Measurements from ENCODE around the gene ARF3. TPM values are rescaled to one million over a fixed set of nuclear protein-coding genes. Genes with fewer than 3 reads are reported as not detected.

Gene ARF3
- total and polyA plus RNA-seq, 9 of the 15 experiments (the other 6 are each of a cell fraction or from before 2014, with no cell fraction given) = 5.9 to 170 (median 64.4) TPM

DNA sequence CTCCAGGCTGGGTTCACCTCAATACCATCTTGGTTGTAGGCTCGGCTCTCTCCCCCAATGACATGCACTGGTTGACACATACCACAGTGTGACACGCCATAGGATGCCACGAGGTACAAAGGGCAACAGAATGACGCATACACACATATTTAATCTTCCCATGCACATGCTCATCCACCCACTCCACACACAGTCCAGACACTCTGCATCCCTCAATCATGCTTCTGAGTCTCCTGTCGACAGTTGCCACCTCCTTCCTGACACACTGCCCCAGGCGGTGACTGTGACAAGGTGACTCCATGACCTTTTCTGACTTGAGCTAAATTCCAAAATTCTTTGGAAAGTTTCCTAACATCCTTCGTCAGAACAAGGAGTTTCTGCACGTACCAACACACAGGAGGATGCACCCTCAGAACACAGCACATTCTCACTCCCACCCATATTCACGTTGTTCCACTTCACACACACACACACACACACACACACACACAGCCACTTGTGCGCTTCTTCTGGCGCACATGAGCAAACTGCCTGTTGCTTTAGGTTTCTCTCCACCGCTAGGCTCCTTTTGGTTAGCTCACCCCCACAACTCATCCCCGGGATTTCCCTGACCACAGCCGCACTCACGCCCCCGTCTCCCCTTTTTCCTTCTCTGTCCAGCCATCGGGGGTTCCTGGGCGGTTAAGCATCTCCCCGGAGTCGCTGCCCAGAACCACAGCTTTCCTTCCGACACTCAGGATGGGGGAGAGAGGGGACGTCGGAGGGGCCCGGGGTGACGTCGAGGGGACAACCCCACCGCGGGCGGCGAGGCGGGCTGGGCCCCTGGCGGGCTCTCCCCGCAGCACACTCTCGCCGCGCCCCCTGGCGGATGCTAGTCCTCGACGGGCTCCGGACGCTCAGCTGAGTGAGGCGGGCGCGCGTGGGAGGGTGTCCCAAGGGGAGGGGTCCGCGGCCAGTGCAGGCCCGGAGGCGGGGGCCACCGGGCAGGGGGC lies 20.3 kb upstream of the ARF3 start (continued):
- no peak for TF ChIP-seq EP300 (IDR thresholded peaks at IDR 0.05; ENCODE audit: low read length)
- TF ChIP-seq, protein P1, sequence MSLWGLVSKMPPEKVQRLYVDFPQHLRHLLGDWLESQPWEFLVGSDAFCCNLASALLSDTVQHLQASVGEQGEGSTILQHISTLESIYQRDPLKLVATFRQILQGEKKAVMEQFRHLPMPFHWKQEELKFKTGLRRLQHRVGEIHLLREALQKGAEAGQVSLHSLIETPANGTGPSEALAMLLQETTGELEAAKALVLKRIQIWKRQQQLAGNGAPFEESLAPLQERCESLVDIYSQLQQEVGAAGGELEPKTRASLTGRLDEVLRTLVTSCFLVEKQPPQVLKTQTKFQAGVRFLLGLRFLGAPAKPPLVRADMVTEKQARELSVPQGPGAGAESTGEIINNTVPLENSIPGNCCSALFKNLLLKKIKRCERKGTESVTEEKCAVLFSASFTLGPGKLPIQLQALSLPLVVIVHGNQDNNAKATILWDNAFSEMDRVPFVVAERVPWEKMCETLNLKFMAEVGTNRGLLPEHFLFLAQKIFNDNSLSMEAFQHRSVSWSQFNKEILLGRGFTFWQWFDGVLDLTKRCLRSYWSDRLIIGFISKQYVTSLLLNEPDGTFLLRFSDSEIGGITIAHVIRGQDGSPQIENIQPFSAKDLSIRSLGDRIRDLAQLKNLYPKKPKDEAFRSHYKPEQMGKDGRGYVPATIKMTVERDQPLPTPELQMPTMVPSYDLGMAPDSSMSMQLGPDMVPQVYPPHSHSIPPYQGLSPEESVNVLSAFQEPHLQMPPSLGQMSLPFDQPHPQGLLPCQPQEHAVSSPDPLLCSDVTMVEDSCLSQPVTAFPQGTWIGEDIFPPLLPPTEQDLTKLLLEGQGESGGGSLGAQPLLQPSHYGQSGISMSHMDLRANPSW (CRISPR knock-in tag; IDR thresholded peaks at IDR 0.05) = no peak
- no peak for TF ChIP-seq SNIP1 (IDR thresholded peaks at IDR 0.05; ENCODE audit: low read depth)
- TF ChIP-seq ZNF785 (CRISPR knock-in tag; IDR thresholded peaks at IDR 0.05) = no peak
- no peak for TF ChIP-seq NFE2 (IDR thresholded peaks at IDR 0.05; ENCODE audit: low read depth)
- TF ChIP-seq KLF1 (tag; IDR thresholded peaks at IDR 0.05) = no peak
- no peak for TF ChIP-seq ZNF347 (CRISPR knock-in tag; IDR thresholded peaks at IDR 0.05; ENCODE audit: low read depth)
- peak; percentile 57 for TF ChIP-seq ZFX (CRISPR knock-in tag; IDR thresholded peaks at IDR 0.05)
- no peak for TF ChIP-seq BACH1 (tag; IDR thresholded peaks at IDR 0.05)
- TF ChIP-seq CXXC5 (CRISPR knock-in tag; IDR thresholded peaks at IDR 0.05) = peak; percentile 44; the same call in 1 of the 2 replicates
- no peak for TF ChIP-seq PURB (CRISPR knock-in tag; IDR thresholded peaks at IDR 0.05; ENCODE audit: low read depth)
- no peak for TF ChIP-seq HNRNPL (IDR thresholded peaks at IDR 0.05; ENCODE audit: low read depth, low read length)
- TF ChIP-seq, protein P2, sequence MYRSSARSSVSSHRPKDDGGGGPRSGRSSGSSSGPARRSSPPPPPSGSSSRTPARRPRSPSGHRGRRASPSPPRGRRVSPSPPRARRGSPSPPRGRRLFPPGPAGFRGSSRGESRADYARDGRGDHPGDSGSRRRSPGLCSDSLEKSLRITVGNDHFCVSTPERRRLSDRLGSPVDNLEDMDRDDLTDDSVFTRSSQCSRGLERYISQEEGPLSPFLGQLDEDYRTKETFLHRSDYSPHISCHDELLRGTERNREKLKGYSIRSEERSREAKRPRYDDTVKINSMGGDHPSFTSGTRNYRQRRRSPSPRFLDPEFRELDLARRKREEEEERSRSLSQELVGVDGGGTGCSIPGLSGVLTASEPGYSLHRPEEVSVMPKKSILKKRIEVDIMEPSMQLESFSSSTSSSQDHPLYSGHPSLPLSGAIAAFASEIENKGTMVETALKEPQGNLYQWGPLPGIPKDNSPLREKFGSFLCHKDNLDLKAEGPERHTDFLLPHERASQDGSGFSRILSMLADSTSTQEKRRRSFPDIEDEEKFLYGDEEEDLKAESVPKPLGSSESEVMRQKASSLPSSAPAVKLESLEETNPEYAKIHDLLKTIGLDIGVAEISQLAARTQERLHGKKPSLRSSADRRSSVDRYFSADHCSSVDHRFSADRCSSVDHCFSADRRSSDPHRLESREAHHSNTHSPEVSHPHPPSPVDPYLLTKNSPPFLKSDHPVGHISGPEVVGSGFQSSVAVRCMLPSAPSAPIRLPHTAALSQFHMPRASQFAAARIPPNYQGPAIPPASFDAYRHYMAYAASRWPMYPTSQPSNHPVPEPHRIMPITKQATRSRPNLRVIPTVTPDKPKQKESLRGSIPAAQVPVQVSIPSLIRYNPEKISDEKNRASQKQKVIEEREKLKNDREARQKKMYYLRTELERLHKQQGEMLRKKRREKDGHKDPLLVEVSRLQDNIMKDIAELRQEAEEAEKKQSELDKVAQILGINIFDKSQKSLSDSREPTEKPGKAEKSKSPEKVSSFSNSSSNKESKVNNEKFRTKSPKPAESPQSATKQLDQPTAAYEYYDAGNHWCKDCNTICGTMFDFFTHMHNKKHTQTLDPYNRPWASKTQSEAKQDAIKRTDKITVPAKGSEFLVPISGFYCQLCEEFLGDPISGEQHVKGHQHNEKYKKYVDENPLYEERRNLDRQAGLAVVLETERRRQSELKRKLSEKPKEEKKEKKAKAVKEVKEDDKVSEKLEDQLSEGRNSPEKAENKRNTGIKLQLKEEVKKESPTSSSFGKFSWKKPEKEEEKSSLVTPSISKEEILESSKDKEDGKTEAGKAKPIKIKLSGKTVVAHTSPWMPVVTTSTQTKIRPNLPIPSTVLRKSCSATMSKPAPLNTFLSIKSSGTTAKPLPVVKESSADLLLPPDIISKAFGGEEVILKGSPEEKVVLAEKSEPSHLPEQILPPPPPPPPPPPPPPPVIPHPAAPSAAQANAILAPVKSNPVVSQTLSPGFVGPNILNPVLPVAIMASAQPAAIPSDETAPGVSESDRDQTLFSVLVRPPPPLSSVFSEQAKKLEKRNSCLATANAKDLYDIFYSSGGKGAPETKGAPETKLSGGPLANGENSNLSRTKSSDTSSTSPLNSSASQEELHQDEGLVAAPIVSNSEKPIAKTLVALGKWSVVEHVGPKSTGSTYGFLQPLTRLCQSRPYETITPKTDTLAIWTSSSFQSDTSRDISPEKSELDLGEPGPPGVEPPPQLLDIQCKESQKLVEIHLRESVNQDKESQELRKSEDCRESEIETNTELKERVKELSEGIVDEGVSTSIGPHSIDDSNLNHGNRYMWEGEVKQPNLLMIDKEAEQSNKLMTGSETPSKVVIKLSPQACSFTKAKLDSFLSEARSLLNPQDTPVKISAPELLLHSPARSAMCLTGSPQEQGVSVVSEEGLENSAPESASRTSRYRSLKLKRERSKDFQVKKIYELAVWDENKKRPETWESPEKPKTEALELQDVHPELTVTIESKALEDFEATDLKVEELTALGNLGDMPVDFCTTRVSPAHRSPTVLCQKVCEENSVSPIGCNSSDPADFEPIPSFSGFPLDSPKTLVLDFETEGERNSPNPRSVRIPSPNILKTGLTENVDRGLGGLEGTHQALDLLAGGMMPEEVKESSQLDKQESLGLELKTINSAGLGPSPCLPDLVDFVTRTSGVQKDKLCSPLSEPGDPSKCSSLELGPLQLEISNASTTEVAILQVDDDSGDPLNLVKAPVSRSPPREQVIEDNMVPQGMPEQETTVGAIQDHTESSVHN (IDR thresholded peaks at IDR 0.05; ENCODE audit: borderline replicate concordance in 1 of 2, low read depth in 1 of 2) = no peak
- peak; percentile 59 for TF ChIP-seq DACH1 (IDR thresholded peaks at IDR 0.05; ENCODE audit: partially characterized antibody)
- TF ChIP-seq ZNF707 (CRISPR knock-in tag; conservative IDR thresholded peaks at IDR 0.05) = no peak
- no peak for TF ChIP-seq ZNF274 (IDR thresholded peaks at IDR 0.05; ENCODE audit: borderline replicate concordance, low read depth, low read length)
- TF ChIP-seq ZNF354B (CRISPR knock-in tag; IDR thresholded peaks at IDR 0.05) = no peak

Data from K562 (cell line).